Glutamatergic neuron (in vitro differentiated cells): ENCODE results near the gene LGALS3. TPM values are rescaled to one million over a fixed set of nuclear protein-coding genes. Genes with fewer than 3 reads are reported as not detected.
A peak's percentile ranks its signal among the peaks of the same experiment; 100 is the strongest.

Experiments
- DNase-seq: peaks from one replicate; pipeline ENCODE4 v3.0.0; 2022
- H3K27ac Mint-ChIP-seq: one replicate; pipeline ENCODE4 v1.8.0; 2020; ENCODE audit warnings: mild to moderate bottlenecking, mixed read lengths, inconsistent platforms; ENCODE audit not compliant: unreplicated experiment
- H3K27me3 Mint-ChIP-seq: one replicate; pipeline ENCODE4 v1.8.0; 2020; ENCODE audit warnings: mild to moderate bottlenecking, moderate library complexity, mixed read lengths, inconsistent platforms; ENCODE audit not compliant: unreplicated experiment
- H3K36me3 Mint-ChIP-seq: one replicate; pipeline ENCODE4 v1.8.0; 2020; ENCODE audit warnings: mild to moderate bottlenecking, mixed read lengths, inconsistent platforms; ENCODE audit not compliant: unreplicated experiment
- H3K4me1 Mint-ChIP-seq: one replicate; pipeline ENCODE4 v1.8.0; 2020; ENCODE audit warnings: mild to moderate bottlenecking, low read depth, mixed read lengths, inconsistent platforms; ENCODE audit not compliant: unreplicated experiment
- H3K4me3 Mint-ChIP-seq: one replicate; pipeline ENCODE4 v1.8.0; 2020; ENCODE audit warnings: mild to moderate bottlenecking, mixed read lengths, inconsistent platforms; ENCODE audit not compliant: unreplicated experiment
- H3K9me3 Mint-ChIP-seq: one replicate; pipeline ENCODE4 v1.8.0; 2020; ENCODE audit warnings: mild to moderate bottlenecking, moderate library complexity, mixed read lengths, inconsistent platforms; ENCODE audit not compliant: unreplicated experiment
- total RNA-seq: library from RNA; stranded (reverse); fragmentation: NEBNext Ultra II Directional; extraction: Animal tissue kit (Norgen Biotek cat#: 25700); gene quantifications from one replicate; pipeline ENCODE4 v1.2.1, GENCODE V29; 2021; ENCODE audit not compliant: unreplicated experiment
- TF ChIP-seq, protein P1 (sequence below): fragments of 200-600 bp; sonication (generic); IDR thresholded peaks from one replicate; pipeline ENCODE4 v1.5.0; 2021; ENCODE audit not compliant: partially characterized antibody, unreplicated experiment

LGALS3 gene
- total RNA-seq, 1 donor from 2014 or later, result not detected

DNA sequence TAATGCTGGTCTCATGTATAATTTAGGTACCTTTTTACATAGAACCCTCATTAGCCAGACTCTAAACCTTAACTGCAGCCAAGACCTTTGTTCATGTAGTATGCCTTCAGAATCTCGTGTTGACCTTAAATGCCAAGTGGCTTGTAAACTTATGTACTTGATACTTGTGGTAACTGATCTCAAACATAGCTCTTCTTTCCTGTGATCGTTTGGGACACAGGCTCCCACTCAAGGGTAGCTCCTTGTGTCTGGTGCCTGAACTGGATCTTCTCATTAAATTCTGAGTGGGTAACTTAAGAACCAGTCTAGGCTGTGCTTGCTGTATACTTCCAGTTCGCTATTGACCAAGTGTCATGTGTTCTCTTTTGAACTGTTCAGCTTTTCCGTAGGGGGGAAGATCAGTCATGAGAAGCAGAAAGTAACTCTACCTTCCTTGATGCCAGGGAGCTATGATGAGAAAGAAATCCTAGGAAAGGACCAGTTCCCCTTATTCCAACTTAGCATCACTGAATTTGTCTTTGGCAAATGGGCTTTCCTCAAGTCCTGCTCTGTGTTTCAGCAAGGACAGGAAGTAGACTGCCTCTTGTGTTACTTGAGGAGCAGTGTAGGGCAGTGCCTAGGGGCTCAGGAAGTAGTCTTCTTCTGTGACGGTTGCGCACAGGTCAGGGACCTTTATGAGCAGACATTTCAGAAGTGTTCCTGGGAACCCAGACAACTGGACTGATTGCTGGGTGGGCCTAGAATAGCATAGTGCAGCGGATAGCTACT, 2.5 kb downstream of the LGALS3 start:
- Mint-ChIP-seq H3K36me3 (no peaks in the 10 kb centered on the region), H3K4me3 (no peak overlapping the region), H3K27me3 (peaks cover 13% of the 10 kb centered on the region), H3K9me3 (peaks cover 2% of the 10 kb centered on the region), H3K27ac (no peak overlapping the region), H3K4me1 (peaks cover 4% of the 10 kb centered on the region)
- TF ChIP-seq, protein P1, sequence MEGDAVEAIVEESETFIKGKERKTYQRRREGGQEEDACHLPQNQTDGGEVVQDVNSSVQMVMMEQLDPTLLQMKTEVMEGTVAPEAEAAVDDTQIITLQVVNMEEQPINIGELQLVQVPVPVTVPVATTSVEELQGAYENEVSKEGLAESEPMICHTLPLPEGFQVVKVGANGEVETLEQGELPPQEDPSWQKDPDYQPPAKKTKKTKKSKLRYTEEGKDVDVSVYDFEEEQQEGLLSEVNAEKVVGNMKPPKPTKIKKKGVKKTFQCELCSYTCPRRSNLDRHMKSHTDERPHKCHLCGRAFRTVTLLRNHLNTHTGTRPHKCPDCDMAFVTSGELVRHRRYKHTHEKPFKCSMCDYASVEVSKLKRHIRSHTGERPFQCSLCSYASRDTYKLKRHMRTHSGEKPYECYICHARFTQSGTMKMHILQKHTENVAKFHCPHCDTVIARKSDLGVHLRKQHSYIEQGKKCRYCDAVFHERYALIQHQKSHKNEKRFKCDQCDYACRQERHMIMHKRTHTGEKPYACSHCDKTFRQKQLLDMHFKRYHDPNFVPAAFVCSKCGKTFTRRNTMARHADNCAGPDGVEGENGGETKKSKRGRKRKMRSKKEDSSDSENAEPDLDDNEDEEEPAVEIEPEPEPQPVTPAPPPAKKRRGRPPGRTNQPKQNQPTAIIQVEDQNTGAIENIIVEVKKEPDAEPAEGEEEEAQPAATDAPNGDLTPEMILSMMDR, result no peak
- no peak for DNase-seq

DNA sequence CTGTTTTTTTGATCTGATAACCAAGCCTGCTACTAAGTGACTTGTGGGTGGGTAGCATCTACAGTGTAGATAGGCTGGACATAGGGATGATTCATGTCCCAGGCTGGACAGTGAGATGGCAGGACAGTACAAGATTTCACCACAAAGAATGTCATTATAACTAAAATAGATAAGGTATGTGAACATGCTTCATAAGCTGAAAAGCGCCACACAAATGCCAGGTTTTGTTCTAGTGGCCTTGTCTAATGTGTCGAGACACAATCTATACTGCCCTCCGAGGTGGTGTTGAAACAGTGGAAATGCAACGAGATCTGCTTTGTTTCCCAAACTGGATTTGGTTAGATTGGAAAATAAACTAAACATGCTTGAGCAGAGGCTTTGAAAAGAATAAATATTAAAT, 4.4 kb downstream of the LGALS3 start:
- Mint-ChIP-seq H3K4me3 (no peak overlapping the region), H3K9me3 (peaks cover 6% of the 10 kb centered on the region), H3K4me1 (peaks cover 4% of the 10 kb centered on the region), H3K27me3 (peaks cover 10% of the 10 kb centered on the region), H3K27ac (no peak overlapping the region), H3K36me3 (no peaks in the 10 kb centered on the region)
- TF ChIP-seq, protein P1, result no peak
- DNase-seq, result no peak

DNA sequence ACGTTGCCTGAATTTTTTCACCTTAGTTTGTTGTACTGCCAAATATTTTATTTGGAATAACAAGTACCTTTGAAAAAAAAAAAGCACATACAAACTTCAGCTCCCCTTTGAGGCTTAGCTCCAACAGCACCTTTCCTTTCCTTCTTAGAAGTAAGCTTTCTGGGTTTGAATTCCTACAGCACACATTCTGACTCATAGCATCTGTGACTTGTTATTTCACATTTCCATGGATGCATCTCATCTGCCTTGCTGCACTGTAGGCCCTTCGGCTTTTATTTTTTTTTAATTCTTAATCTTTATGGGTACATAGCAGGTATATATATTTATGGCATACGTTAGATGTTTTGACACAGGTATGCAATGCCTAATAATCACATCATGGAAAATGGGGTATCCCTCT, 7.2 kb downstream of the LGALS3 start:
- Mint-ChIP-seq H3K4me3 (no peak overlapping the region), H3K36me3 (no peaks in the 10 kb centered on the region), H3K27ac (no peak overlapping the region), H3K4me1 (no peaks in the 10 kb centered on the region), H3K9me3 (peaks cover 3% of the 10 kb centered on the region), H3K27me3 (peaks cover 5% of the 10 kb centered on the region)
- TF ChIP-seq, protein P1, result no peak
- no peak for DNase-seq

DNA sequence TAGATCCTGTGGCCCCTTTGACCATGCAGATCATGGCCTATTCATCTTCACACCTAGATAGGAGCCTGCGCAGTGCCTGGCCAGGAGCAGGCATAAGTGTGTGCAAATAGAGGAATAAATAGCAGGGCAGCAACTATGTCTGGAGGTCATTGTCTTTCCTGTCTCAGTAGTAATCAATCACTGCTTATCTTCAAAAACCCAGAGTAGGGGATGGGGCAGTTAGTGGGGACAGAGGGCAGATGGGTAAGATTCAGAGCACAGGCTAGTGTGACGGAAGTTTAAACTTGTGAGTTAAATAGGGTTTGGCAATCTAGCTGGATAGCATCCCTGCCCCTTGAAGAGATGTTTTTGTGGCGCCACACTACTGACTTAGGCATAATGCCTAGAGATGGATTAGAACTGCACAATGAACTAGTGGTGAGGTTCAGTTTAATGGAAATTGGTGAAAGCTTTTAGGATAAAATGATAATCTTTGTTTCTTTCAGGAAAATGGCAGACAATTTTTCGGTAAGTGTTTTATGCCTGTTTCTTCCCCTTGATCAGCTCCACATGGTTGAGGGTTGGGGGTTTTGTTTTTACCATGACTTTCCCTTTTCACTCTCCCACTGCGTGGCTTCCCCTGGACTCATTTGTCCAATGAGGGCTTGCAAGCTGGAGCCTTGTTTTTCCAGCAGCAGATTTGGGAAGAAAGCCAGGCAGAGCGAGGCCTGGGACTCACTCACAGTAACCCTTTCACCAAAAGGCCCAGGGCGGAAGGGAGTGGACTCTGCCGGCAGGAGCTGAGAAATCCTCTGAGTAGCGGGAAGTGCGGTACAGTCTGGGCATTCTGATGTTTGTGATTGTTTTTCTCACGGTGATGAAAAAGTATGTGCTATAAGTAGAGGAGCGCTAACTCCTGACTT, 8.1 kb downstream of the LGALS3 start:
- H3K27me3 Mint-ChIP-seq, result no peaks in the 10 kb centered on the region
- TF ChIP-seq, protein P1, result no peak
- H3K4me3 Mint-ChIP-seq, result no peak overlapping the region
- H3K9me3 Mint-ChIP-seq, result peaks cover 3% of the 10 kb centered on the region
- no peak for DNase-seq
- no peak overlapping the region for H3K27ac Mint-ChIP-seq
- no peaks in the 10 kb centered on the region for H3K4me1 Mint-ChIP-seq
- H3K36me3 Mint-ChIP-seq, result no peaks in the 10 kb centered on the region

DNA sequence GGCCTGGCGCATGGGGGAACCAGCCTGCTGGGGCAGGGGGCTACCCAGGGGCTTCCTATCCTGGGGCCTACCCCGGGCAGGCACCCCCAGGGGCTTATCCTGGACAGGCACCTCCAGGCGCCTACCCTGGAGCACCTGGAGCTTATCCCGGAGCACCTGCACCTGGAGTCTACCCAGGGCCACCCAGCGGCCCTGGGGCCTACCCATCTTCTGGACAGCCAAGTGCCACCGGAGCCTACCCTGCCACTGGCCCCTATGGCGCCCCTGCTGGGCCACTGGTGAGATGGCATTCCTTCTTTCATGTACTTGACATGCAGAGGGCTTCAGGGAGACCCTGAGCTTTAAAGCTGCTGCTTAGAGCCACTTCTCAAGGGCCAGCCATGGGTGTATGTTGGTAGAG, 9.0 kb downstream of the LGALS3 start:
- H3K27me3 Mint-ChIP-seq, result no peaks in the 10 kb centered on the region
- no peaks in the 10 kb centered on the region for H3K36me3 Mint-ChIP-seq
- TF ChIP-seq, protein P1, result peak; percentile 23
- H3K27ac Mint-ChIP-seq, result no peak overlapping the region
- peak; percentile 22 for DNase-seq
- no peaks in the 10 kb centered on the region for H3K4me1 Mint-ChIP-seq
- peaks cover 3% of the 10 kb centered on the region for H3K9me3 Mint-ChIP-seq
- no peak overlapping the region for H3K4me3 Mint-ChIP-seq
